Hematopoietic multipotent progenitor cell treated with erythropoietin and hydrocortisone succinate and interleukin-3 and kit ligand, for 8 days (in vitro differentiated cells): Measurements from ENCODE around the gene PTGDR2.

ENCODE experiments used
- DNase-seq: peaks from one replicate; pipeline ENCODE4 v3.0.0-alpha.2; 2015

PTGDR2 gene

DNA sequence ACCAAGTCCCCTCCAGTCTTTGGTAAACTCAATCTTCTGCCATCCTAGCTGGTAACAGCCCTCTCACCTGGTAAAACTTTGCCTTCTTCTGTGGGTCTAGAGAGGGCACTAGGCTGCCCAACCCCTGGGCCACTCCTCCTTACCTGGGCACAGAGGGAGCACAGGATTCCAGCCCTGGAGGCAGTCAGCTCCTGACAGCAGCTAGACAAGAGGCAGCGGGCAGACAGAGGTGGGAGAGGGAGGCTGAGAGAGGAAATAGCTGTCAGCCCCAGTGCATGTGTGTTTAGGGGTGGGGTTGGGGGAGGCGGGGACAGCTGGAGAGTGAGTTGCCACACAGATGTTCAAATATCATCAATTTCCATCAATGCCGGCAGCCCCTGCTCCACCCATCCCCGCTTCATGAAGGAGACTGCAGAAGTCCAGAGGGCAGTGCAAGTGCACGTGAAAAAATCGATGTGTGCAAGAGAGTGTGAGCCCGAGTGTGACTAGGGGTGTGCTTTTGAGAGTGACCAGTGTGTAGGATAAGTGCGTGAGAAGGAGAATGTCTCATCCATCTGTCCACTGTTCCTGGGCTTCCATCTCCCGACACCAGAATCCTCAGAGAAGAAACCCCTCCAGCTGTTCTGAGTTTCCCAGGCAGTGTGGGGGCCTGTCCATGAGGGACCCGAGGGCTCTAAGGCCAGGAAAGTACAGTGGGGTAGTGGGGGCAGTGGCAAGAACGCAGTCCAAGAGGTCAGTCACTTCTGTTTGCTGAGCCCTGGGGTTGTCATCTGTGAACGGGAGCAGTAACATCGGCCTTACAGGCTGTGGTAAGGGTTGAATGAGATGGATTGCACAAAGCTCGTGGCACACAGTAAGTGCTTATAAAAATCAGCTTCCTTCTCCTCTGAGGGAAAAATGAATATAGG lies at the start of gene PTGDR2:
PTGDR2 (minus strand) TSS at position 225 of the 908 bp plus-strand sequence. CDS start 2,228 bp downstream, outside the sequence.
- peak; percentile 45 for DNase-seq

DNA sequence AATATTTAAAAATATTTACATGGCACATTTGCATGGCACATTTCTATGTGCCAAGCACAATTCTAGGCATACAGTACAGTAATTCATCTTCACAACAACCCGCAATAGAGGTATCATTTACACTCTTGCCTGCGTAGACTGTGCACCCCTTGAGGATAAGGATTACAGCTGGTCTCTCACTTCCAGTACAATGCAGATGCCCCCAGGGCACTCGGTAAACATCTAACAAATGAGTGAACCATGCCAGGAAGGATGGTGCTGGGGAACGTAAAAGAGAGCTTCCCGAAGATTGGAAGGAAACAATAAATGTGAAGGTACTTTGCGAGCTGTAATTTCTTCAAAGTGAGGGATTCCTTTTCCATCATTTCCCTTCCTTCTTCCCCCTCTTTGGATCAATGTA lies 49.3 kb upstream of the PTGDR2 start:
- no peak for DNase-seq

DNA sequence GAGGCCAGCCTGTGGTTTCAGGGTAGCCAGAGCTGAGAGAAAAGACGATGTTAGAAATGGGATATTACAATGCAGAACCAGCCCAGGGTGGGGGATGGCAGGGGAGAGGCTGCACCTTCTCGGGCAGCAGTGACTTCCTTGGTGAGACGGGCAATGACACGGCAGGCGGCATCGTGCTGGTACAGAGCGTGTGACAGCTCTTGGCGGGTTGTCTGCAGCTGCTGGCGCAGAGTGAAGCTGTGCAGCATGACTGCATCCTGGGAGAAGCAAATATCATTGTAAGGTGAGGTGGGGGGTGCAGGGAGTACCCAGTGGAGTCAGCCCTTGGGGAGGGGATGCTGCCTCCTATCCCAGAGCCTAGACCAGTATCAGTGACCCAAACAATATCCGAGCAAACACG lies 46.9 kb upstream of the PTGDR2 start:
- no peak for DNase-seq

DNA sequence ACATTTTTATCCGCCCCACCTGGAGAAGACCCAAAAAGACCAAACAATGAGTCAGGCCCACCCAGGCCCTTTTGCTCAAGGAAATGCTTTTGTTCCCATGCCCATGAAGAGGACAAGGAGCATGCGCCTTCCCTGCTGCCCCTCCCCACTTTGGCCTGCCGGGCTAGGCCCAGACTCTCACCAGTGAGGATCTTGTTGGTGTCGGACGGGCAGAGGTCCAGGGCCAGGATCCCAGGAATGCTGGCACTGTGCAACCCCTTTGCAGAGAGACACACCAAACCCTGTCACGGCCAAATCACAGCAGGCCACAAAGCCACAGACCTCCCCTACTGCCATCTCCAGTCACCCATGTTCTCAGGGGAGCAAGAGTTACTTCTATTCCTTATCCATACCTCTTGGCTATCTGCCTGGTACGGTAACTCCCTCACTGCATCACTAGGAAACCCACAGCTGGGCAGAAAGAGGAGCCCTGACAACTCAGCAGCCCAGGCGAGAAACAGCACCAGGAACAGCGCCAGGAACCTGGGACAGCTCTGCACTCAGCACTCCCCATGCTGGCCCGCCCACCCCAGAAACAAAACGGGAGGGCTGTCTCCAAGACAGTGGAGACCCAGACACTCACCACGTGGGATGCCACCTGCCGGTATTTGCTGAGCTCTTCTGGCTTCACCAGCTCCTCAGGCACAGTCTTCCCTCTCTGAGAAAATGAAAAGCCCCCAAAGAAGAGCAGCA lies 45.1 kb upstream of the PTGDR2 start:
- no peak for DNase-seq

DNA sequence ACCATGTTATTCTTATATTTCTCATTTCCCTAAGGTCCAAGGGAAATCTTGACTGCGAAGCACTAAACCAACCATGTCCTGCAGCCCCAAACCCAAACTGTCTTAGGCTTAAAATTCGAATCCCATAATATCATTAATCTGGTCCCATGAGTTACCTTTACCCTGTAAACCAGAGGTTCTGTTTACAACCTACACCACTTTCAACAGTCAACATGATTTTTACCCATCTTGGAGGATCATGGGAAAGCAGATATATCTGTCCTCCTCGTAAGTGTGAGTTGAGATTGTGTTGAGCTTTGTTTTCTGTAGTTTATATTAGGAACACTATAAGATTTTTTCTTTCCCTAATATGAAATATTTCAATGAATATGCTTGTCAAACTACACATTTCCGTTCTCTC lies 44.2 kb upstream of the PTGDR2 start:
- no peak for DNase-seq

DNA sequence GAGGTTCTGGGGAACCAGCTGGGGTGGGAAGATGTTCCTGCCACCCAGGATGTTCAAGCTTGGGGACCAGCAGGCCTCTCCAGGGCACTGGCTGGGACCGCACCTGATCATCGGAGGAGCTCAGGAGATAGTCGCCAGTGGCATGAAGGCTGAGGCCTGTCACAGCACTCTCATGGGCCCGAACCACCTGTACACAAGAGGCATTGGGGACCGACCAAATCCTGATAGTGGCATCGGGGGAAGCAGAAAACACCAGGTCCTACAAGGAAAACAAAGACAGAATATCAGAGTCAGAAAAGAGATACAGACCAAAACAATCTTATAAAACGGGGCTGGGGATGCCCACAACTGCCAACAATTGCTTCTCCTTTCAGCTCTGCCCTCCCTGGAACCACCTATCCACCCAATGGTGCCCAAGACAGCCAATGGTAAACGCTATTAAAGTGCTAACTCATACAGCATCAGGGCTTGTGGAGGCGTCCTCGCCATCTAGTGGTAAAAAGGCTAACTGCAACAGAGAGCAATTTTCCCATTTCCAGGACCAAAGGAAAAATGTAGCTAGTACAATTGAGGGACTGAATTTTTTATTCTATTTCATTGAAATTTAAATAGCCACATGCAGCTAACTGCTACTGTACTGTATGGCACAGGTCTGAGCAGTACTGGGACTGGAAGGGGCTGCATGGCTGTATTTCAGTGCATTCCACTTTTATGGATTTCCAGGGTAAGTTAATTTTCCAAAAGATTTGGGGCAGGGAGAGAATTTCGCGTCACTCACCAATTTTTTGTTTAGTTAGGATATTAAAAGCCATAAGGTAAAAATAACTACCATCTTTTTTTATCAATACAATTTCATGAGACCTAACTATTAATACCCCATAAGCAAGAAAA lies 43.5 kb upstream of the PTGDR2 start:
- peak; percentile 83 for DNase-seq

DNA sequence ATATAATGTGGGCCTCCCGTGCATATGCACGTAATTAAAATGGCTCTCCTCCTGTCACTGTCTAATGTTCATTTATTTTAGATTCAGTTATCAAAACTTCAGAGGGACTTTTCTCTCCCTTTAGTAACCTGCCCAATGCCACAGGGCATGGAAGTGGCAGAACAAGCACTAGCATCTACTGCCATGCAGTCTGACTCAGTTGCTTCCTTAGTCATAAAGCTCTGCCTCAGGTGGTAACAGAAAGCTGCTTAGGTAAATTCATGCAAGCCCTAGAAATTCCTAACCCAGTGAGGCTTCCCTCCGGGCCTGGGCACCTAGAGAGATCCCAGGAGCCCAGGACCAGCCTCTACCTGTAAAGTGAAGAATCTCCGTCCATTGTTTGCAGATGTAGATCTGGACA lies 41.7 kb upstream of the PTGDR2 start:
- no peak for DNase-seq

DNA sequence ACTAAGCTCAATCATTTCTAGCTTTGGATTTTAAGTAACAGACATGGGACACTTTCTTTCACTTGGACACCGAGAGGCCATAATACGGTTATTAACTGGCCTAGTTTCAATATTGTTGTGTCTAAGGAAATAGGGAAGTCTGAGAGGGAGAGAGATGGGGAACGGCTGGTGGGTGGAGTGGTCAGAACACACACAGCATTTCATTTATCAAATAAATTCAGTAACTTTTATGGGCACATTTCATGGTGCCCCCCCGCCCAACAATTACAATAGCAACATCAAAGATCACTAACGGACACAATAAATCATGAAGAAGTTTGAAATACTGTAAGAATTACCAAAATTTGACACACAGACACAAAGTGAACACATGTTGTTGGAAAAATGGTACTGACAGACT lies 39.9 kb upstream of the PTGDR2 start:
- no peak for DNase-seq

DNA sequence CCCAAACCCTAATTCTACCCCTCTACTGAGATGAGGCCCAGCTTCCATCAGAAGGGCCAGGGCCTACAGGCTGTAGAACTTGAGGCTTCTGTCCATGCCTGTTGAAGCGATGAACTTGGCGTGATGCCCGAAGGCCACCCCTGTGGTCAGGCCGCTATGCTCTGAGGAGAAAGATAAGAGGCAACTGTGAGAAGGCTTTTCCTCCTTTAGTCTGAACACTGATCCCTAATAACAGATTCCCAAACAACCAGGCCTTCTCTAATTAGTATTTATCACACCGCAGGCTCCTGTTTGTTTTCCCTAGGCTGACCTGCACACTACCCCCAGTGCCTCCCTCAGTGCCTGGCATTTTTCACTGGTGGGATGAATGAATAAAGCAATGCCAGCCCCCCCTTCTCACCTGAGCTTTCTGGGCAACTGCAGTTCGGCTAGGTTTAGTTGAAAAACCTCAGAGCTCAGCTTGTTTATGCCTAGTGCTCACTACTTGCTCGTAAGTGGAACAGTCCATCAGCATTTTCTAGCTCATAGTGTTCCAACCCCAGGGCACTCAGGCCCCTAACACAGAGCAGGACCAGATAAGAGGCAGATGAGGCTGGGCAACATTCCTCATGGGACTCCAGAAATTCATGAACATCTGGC lies 35.5 kb upstream of the PTGDR2 start:
- DNase-seq: peak; percentile 95

DNA sequence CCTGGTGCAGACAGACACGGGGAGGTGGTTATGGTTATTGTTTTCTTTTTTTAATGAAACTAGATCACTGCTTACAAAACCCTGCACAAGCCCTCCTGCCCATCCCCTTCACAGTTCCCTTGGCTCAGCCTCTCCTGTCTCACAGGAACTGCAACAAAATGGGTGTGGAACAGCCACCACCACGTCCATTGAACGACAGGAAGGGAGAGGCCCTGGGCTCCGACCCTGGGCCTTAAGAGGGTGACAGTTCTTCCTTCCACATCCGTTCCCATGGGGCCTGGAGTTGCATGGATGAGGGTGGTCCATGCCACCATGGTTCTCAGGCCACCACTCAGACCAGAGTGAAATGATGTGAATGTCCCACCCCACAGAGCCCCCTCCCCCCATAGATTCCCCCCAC lies 34.9 kb upstream of the PTGDR2 start:
- DNase-seq: peak; percentile 57

DNA sequence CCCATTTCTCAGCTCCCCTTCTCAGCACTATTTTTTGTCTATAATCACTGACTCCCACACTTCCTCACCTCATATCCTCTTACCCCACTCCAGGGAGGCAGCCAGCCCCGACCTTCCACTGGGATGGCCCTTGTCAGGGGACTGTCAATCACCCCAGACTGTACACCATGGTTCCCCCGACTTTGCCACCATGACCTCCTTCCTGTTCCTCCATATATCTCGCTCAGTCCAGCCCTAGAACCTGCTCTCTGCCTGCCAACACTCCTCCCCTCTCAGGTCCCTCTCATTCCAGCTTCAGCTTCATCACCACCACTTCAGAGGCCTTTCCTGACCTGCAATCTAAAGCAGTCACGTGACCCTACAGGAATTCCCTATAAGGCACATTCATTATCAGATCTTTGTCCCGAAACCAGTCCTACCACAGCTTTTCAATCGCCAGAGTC lies 34.1 kb upstream of the PTGDR2 start:
- peak; percentile 28 for DNase-seq

DNA sequence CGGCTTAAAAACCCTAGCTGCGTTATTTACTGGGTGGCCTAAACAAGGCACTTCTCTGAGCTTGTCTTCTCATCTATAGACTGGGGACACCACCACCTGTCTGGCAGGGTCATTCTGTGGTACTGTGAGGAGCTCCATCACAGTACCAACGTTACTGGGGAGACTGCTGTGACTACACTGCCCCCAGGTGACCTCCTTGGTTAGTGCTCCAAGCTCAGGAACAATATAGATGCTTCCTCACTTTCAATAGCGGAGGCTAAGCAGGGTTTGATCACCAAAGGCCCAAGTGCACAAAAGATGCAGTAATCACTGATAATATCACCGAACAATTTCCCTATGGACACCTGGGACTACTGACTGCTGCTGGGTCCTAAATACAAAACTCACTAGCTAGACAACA lies 31.8 kb upstream of the PTGDR2 start:
- peak; percentile 74 for DNase-seq

DNA sequence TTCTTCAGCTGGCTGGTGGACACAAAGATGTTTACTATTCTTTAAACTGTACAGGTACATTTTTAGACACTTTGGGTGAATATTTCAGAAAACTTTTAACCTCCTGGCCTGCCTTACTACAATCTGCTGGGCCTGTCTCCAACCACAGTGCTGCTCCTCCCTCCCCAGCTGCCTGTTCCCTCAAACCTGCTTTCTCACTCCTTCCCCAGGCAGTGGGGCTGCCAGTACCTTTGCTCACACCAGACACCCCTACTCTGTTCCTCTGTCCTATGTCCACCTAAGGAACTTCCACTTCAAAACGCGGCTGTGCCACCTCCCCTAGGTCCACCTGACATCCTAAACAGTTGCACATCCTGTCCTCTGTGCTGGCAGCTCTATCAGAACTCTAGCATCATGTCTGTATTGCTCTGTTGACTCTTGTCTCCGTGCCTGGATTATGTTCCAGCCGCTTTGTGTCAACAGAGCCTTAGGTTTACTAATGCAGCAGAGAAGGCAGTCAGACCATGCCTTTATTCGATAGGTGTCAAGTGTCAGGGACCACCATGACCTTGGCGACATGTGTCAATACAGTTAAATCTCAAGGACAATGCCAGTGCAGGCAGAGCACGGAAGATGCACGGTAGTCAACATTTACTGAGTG lies 25.0 kb upstream of the PTGDR2 start:
- DNase-seq: no peak

DNA sequence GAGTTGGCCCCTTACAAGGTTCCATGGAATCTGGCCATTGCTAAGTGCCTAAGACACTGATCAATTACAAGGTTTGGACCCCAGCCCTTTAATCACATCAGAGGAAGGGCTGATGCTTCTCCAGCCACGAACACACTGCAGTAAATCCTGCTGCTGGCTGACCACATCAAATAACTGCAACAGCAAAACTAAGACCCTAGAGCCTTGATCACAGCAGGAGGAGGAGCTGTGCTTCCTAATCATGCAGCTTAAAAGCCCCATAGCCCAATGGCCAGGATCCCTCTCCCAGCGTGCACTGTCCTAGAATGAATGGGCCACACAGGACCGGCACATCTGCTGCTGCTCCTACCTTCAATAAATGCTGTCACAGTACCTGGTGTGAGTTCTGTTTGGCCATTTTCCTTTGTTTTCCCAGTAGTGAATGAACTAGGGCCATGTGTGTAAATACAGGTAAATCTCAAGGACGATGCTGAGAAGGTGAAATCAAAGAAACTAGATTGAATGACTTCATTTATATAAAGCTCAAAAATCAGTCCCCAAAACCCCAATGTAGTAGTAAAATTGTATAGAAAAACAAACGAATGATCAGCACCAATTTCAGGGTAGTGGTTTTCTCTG lies 24.3 kb upstream of the PTGDR2 start:
- DNase-seq: no peak

DNA sequence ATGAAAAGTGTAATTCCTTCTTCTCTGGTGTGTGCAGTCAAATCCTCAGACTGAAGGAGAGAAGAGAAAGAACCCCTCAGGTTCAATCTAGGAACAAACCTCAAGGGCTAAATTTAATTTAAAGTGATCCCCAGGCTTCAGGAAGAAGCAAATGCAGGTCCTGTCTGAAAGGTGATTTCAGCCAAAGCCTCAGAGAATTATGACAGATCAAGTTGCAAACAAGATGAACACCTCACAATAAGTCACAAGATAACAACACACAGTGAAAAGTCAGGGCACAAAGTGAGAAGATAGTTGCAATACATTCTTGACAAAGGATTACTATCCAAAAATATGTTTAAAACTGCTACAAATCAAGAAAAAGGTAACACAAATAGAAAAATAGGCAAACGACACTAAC lies 23.4 kb upstream of the PTGDR2 start:
- DNase-seq: no peak

DNA sequence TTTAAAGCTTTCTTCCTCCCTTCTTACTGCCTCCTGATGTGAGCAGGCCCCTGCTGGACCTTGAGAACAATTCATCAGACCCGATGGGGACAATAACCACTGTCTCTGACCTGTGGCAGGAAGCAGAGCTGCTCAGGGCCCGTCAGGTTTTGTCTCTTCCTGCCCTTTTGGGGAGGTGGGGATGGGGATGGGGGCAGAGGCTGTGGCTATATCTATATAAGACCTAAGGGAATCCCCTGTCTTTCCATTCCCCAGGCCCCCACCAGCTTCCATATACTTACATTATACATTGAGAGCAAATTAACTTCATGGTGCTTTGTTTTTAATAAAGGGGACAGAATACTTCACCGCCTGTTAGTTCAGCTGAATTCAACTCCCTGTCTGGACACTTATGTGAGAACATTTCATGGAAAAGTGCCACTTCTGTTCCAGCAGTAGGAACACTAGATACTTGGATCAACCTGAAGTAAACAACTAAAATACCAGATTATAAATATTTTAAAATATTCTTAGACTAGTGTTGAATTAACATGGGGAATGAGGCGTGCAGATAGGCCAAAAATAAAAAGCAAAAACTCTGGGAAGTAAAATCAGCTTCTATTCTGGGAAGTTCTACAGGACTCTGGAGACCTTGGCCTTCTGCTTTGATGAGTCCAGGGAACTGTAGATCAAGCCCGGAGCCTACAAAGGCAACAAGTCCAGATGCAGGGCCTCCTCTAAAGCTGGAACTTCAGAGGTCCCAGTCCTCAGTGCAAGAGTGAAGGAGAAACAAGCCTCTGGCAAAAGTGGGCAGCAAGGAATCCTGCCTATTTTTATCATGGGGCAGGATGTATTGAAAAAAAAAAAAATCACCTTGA lies 22.7 kb upstream of the PTGDR2 start:
- no peak for DNase-seq

DNA sequence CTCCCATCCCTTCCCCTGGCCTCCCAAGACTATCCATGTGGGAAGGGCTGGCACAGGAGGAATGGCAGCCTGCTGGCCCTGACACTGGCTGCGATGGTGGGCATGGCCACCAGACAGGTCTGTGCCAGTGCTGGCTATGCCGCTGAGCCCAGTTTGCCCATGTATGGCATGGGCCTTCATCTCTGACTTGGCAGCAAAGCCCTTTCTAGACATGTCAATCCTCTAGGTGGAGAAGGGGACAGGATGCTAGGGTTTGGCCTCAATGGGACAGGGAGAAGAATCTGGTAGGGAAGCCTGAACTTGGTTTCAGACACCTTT lies 20.4 kb upstream of the PTGDR2 start:
- DNase-seq: no peak

DNA sequence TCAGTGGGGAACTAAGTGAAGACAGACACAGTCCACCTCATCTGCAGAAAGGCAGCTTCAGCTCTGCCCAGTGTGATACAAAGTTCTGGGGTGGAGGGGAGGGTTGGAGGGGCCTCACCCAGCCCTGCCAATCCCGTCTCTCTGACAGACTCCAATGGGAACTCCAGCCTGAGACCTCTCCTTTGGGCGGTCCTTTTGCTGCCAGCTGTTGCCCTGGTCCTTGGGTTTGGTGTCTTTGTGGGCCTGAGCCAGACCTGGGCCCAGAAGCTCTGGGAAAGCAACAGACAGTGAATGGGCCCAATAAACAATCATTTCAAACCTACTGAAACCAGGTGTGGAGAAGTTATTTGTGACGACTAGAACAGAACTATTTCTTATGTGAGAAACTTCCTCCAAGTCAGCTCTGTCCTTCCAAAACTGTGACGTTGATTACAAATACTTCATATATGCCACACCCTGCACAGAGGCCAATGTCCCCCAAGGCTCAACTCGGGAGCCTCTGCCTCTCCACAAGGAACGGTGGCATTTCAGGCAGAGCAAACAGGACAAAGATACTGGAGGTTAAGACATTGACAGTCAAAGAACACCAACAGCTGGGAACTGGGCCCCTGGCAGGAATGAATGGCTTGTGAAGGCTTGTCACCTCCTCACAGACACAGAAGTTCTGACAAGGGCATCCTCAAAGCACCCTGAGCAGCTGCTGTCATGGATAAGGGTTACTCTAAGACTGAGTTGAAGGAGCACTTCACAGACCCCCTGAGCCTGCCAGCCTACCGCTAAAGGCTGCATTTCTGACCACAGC lies 19.8 kb upstream of the PTGDR2 start:
- DNase-seq: no peak

DNA sequence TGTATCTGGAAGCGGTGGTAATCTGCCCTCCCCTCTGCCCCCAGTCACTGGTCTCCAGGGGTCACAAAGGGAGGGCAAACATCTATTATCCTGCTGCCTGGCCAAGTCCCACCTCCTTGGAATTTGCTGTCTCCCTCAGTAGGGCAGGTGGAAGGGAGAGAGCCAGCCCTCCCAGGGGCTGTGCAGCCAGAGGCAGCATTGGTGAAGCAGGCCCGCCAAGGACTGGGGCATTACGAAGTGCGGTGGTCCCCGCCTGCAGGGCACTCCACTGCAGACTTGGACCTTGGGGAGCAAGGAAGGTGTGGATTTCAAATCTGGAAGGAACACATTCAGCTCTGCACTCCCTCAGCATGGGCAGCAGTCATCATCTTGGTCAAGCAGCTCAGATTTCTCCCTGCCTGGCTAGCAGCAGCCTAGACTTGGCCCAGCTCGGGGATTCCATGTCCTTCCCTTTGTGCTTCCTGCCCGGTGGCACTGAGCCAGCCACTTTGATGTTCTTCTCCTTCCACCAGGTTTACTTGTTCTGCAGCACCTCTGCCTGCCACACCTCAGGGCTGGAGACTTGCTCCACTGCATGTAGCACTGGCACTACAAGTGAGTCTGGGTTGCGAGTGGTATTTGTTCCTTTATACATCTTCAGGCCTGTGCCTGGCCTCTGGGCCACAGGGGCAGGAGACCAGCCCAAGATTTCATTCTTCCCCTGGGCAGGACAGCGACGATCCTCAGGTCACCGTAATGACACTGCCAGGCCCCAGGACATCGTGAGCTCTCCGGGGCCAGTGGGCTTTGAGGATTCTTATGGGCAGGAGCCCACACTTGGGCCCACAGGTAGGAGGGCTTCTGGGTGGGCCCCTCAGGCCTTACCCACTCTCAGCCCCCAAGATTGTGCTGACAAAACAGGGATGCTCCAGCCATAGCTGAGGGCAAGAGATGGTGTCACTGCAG lies 18.9 kb upstream of the PTGDR2 start:
- no peak for DNase-seq
